Measurements from ENCODE around the gene MED31. TPM values are rescaled to one million over a fixed set of nuclear protein-coding genes. Genes with fewer than 3 reads are reported as not detected.

MED31 gene
- total and polyA plus RNA-seq, 2 of the 13 experiments (the other 11 are each of a cell fraction or from before 2014, with no cell fraction given): 19.0 to 20.9 TPM

DNA sequence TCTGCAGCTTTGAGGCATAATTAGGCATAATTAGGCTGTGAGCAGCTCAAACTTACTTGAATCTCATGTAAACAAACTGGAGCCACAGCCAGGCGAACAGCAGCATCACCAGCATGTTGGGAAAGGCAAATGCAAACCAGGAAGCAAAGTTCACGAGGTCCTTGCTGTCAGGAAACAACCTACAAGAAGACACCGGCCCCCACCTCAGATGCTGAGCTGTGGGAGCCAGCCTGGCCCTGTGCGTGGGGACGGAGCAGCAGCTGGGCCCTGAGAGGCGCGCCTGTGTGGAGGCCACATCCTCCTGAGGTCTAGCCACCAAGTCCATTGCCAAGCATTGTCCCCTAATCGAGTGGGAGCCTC is 49.5 kb upstream of the MED31 start (continued):
- TF ChIP-seq CAMTA2 (CRISPR knock-in tag; IDR thresholded peaks at IDR 0.05; ENCODE audit: borderline replicate concordance): no peak
- no peak for TF ChIP-seq MAF1 (CRISPR knock-in tag; IDR thresholded peaks at IDR 0.05; ENCODE audit: borderline replicate concordance)
- no peak for TF ChIP-seq MED8 (CRISPR knock-in tag; IDR thresholded peaks at IDR 0.05; ENCODE audit: insufficient replicate concordance)
- TF ChIP-seq KLF6 (CRISPR knock-in tag; IDR thresholded peaks at IDR 0.05): no peak
- TF ChIP-seq, protein P1, sequence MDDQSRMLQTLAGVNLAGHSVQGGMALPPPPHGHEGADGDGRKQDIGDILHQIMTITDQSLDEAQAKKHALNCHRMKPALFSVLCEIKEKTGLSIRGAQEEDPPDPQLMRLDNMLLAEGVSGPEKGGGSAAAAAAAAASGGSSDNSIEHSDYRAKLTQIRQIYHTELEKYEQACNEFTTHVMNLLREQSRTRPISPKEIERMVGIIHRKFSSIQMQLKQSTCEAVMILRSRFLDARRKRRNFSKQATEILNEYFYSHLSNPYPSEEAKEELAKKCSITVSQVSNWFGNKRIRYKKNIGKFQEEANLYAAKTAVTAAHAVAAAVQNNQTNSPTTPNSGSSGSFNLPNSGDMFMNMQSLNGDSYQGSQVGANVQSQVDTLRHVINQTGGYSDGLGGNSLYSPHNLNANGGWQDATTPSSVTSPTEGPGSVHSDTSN (CRISPR knock-in tag; IDR thresholded peaks at IDR 0.05; ENCODE audit: borderline replicate concordance): no peak
- TF ChIP-seq NKX3-1 (CRISPR knock-in tag; IDR thresholded peaks at IDR 0.05): no peak
- TF ChIP-seq ZNF101 (CRISPR knock-in tag; IDR thresholded peaks at IDR 0.05; ENCODE audit: borderline replicate concordance, low read depth): no peak
- TF ChIP-seq, protein P2, sequence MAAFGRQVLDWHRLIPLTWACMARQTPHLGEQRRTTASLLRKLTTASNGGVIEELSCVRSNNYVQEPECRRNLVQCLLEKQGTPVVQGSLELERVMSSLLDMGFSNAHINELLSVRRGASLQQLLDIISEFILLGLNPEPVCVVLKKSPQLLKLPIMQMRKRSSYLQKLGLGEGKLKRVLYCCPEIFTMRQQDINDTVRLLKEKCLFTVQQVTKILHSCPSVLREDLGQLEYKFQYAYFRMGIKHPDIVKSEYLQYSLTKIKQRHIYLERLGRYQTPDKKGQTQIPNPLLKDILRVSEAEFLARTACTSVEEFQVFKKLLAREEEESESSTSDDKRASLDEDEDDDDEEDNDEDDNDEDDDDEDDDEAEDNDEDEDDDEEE (CRISPR knock-in tag; IDR thresholded peaks at IDR 0.05): no peak
- TF ChIP-seq PAX8 (CRISPR knock-in tag; IDR thresholded peaks at IDR 0.05; ENCODE audit: borderline replicate concordance): no peak
- TF ChIP-seq ERF (CRISPR knock-in tag; IDR thresholded peaks at IDR 0.05): no peak; the same call in 1 of the 2 replicates
- no peak for TF ChIP-seq NRL (CRISPR knock-in tag; IDR thresholded peaks at IDR 0.05; ENCODE audit: borderline replicate concordance)
- TF ChIP-seq KLF9 (CRISPR knock-in tag; IDR thresholded peaks at IDR 0.05; ENCODE audit: low read depth): no peak

All from HepG2 (cell line).